Upper lobe of left lung (tissue), 4 donors: ENCODE data around the gene AFF4.

Source experiments
- CTCF ChIP-seq, 6 experiments: fragments of 450-650 bp in 4 of 6; fragments of 200-600 bp in 2 of 6; sonication (generic) in 2 of 6; IDR thresholded peaks; one replicate each; pipeline ENCODE4 v1.5.1; 2016 to 2019; ENCODE audit warnings: antibody characterized with exemption in 6 of 6
- EP300 ChIP-seq, 4 donors: sonication (generic); formaldehyde crosslinking; IDR thresholded peaks; one replicate each; pipeline ENCODE4 v1.5.1; 2017; ENCODE audit warnings: antibody characterized with exemption in 4 of 4, control low read depth in 2 of 4
- POLR2A ChIP-seq, 4 donors: fragments of 450-650 bp; IDR thresholded peaks; one replicate each; pipeline ENCODE4 v1.5.1; 2016 to 2017; ENCODE audit warnings: antibody characterized with exemption in 4 of 4, mild to moderate bottlenecking in 2 of 4
- POLR2AphosphoS5 ChIP-seq, 2 donors: sonication (generic); formaldehyde crosslinking; IDR thresholded peaks; one replicate each; pipeline ENCODE4 v1.5.1; 2017; ENCODE audit warnings: antibody characterized with exemption in 2 of 2

DNA sequence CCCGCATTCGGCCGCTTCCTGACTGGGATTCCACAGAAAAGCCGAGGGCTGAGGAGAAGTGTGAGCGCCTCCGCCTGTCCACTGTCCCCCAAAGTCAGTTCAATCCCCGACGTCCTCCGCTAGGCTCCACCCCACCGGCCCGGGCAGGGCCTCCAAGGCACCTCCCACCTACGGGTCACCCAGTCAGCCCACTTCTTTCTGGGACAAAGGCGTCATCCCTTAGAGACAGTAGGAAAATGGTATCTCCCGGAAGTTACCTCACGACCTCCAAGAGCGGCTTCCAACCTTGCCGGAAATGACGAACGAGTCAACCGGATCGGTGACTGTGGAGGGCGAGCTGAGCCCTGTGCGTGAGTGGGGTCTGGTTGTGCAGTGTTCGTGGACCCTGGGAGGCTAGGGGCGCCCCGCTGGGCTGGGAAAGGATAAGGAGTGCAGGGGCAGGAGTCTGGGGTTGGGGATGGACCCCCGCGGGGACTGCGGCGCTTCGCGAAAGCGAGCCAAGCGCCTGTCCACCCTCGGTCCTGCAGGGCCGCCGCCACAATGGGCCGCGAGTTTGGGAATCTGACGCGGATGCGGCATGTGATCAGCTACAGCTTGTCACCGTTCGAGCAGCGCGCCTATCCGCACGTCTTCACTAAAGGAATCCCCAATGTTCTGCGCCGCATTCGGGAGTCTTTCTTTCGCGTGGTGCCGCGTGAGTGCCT, 96.9 kb downstream of the AFF4 start, which contains the start of the genes GDF9 and UQCRQ:
- TF ChIP-seq CTCF (IDR thresholded peaks at IDR 0.05) (peak in 5 of 6 experiments; percentile 13 to 48 (median 26)), EP300 (IDR thresholded peaks at IDR 0.05) (peak in 1 of 4 donors; percentile 83), POLR2A (IDR thresholded peaks at IDR 0.05) (peak; percentile 72 to 94 (median 85)), POLR2AphosphoS5 (IDR thresholded peaks at IDR 0.05) (peak; percentile 94 to 98)
